ENCODE results near the gene ATP2A2. TPM values are rescaled to one million over a fixed set of nuclear protein-coding genes. Genes with fewer than 3 reads are reported as not detected.

Gene ATP2A2
- total and polyA plus RNA-seq, 2 donors (not counting 1 experiment from before 2014, with no cell fraction given), result 35.3 to 68.2 TPM

GRCh38 chr12:110233212-110233903 lies 47.7 kb upstream of the ATP2A2 start:
- H3K4me3 ChIP-seq (ENCODE audit: control extremely low read depth in 1 of 5, extremely low read depth in 1 of 5, insufficient read depth in 1 of 5, low read depth in 2 of 5, low read length in 4 of 5), result no peak overlapping the region
- DNase-seq, result no peak
- Mint-ChIP-seq H3K4me3 (no peak overlapping the region), H3K27ac (no peak overlapping the region), H3K4me1 (peaks cover 3% of the 10 kb centered on the region), H3K27me3 (peaks cover 3% of the 10 kb centered on the region), H3K9me3 (ENCODE audit: insufficient read depth) (no peaks in the 10 kb centered on the region)
- TF ChIP-seq, protein P1, sequence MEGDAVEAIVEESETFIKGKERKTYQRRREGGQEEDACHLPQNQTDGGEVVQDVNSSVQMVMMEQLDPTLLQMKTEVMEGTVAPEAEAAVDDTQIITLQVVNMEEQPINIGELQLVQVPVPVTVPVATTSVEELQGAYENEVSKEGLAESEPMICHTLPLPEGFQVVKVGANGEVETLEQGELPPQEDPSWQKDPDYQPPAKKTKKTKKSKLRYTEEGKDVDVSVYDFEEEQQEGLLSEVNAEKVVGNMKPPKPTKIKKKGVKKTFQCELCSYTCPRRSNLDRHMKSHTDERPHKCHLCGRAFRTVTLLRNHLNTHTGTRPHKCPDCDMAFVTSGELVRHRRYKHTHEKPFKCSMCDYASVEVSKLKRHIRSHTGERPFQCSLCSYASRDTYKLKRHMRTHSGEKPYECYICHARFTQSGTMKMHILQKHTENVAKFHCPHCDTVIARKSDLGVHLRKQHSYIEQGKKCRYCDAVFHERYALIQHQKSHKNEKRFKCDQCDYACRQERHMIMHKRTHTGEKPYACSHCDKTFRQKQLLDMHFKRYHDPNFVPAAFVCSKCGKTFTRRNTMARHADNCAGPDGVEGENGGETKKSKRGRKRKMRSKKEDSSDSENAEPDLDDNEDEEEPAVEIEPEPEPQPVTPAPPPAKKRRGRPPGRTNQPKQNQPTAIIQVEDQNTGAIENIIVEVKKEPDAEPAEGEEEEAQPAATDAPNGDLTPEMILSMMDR (IDR thresholded peaks at IDR 0.05), result no peak
- no peak for TF ChIP-seq EZH2 (IDR thresholded peaks at IDR 0.05; ENCODE audit: borderline replicate concordance, insufficient read depth, low read depth, low read length, poor library complexity, severe bottlenecking)
- intact Hi-C loops (cut with micrococcal nuclease), result no loop called here
- no peaks in the 10 kb centered on the region for H3K4me1 ChIP-seq (ENCODE audit: control insufficient read depth in 2 of 2, insufficient read depth in 2 of 2, low read length in 2 of 2)
- CTCF ChIA-PET, result no interaction called here
- H3K27me3 ChIP-seq (replicated peaks in 1 of 4; ENCODE audit: control extremely low read depth in 1 of 4, control insufficient read depth in 3 of 4, insufficient read depth in 4 of 4, low read length in 3 of 4), result no peaks in the 10 kb centered on the region
- H3K9ac ChIP-seq (ENCODE audit: low read length), result no peak overlapping the region
- 81% methylated on average over 2 of the region's 6 CpGs for WGBS (ENCODE audit: insufficient coverage)
- POLR2A ChIA-PET, result no interaction called here
- H2AFZ ChIP-seq (ENCODE audit: insufficient read depth, low read depth, low read length, poor library complexity, severe bottlenecking), result no peak overlapping the region
- H3K9me3 ChIP-seq (ENCODE audit: control extremely low read depth in 1 of 3, control insufficient read depth in 2 of 3, insufficient read depth in 1 of 3, low read length in 2 of 3), result no peaks in the 10 kb centered on the region
- H3K36me3 ChIP-seq (replicated peaks in 1 of 2; ENCODE audit: control extremely low read depth in 1 of 2, control insufficient read depth in 1 of 2, extremely low read depth in 1 of 2, insufficient read depth in 2 of 2, low read length in 1 of 2), result no peaks in the 10 kb centered on the region
- no peak for ATAC-seq (ENCODE audit: low read depth)
- H3K27ac ChIP-seq (ENCODE audit: low read length in 2 of 2), result no peak overlapping the region
- H4K20me1 ChIP-seq (ENCODE audit: control insufficient read depth, insufficient read depth, low read length, poor library complexity, severe bottlenecking), result no peaks in the 10 kb centered on the region
- no peaks in the 10 kb centered on the region for H3K79me2 ChIP-seq (ENCODE audit: control insufficient read depth, insufficient read depth, low read length)
- H3K4me2 ChIP-seq (replicated peaks; ENCODE audit: low read depth, low read length, poor library complexity, severe bottlenecking), result no peak overlapping the region

- H3K27me3 ChIP-seq (replicated peaks in 1 of 4; ENCODE audit: control extremely low read depth in 1 of 4, control insufficient read depth in 3 of 4, insufficient read depth in 4 of 4, low read length in 3 of 4), result no peaks in the 10 kb centered on the region
- POLR2A ChIA-PET, result no interaction called here
- peaks cover 3% of the 10 kb centered on the region for H3K4me1 Mint-ChIP-seq
- no peaks in the 10 kb centered on the region for H4K20me1 ChIP-seq (ENCODE audit: control insufficient read depth, insufficient read depth, low read length, poor library complexity, severe bottlenecking)
- no peak overlapping the region for H3K9ac ChIP-seq (ENCODE audit: low read length)
- H2AFZ ChIP-seq (ENCODE audit: insufficient read depth, low read depth, low read length, poor library complexity, severe bottlenecking), result peak overlapping the region; percentile 25
- ATAC-seq (ENCODE audit: low read depth), result no peak
- H3K4me3 Mint-ChIP-seq, result no peak overlapping the region
- no peak overlapping the region for H3K4me2 ChIP-seq (replicated peaks; ENCODE audit: low read depth, low read length, poor library complexity, severe bottlenecking)
- intact Hi-C loops (cut with micrococcal nuclease), result no loop called here
- no peaks in the 10 kb centered on the region for H3K4me1 ChIP-seq (ENCODE audit: control insufficient read depth in 2 of 2, insufficient read depth in 2 of 2, low read length in 2 of 2)
- H3K27ac Mint-ChIP-seq, result no peak overlapping the region
- no peaks in the 10 kb centered on the region for H3K79me2 ChIP-seq (ENCODE audit: control insufficient read depth, insufficient read depth, low read length)
- no peaks in the 10 kb centered on the region for H3K9me3 Mint-ChIP-seq (ENCODE audit: insufficient read depth)
- H3K36me3 ChIP-seq (replicated peaks in 1 of 2; ENCODE audit: control extremely low read depth in 1 of 2, control insufficient read depth in 1 of 2, extremely low read depth in 1 of 2, insufficient read depth in 2 of 2, low read length in 1 of 2), result no peaks in the 10 kb centered on the region
- WGBS (ENCODE audit: insufficient coverage), result no CpG with 5 or more reads among the region's 2 CpGs
- no peak for TF ChIP-seq EZH2 (IDR thresholded peaks at IDR 0.05; ENCODE audit: borderline replicate concordance, insufficient read depth, low read depth, low read length, poor library complexity, severe bottlenecking)
- TF ChIP-seq, protein P1 (IDR thresholded peaks at IDR 0.05), result no peak
- CTCF ChIA-PET, result interaction anchor here (1.3 kb wide), 1 partner anchor 12 kb away, joined by 3 read pairs; no protein-coding TSS in a partner anchor
- peaks cover 3% of the 10 kb centered on the region for H3K27me3 Mint-ChIP-seq
- no peak overlapping the region for H3K4me3 ChIP-seq (ENCODE audit: control extremely low read depth in 1 of 5, extremely low read depth in 1 of 5, insufficient read depth in 1 of 5, low read depth in 2 of 5, low read length in 4 of 5)
- H3K9me3 ChIP-seq (ENCODE audit: control extremely low read depth in 1 of 3, control insufficient read depth in 2 of 3, insufficient read depth in 1 of 3, low read length in 2 of 3), result no peaks in the 10 kb centered on the region
- no peak overlapping the region for H3K27ac ChIP-seq (ENCODE audit: low read length in 2 of 2)
- no peak for DNase-seq
These were observed 46.7 kb upstream of the ATP2A2 start for GRCh38 chr12:110234331-110234751.

Measured in B cell (primary cell).